Heart left ventricle (tissue), 16 donors: Measurements from ENCODE around the gene RNF40. TPM values are rescaled to one million over a fixed set of nuclear protein-coding genes. Genes with fewer than 3 reads are reported as not detected.

Experiments
- ATAC-seq, 4 donors: fragments of 200-7000 bp; cut with Tn5 transposase; one replicate each; pipeline ENCODE4 v1.9.1; 2020 to 2022; ENCODE audit warnings: moderate library complexity in 4 of 4, mild to moderate bottlenecking in 3 of 4, moderate number of reproducible peaks in 1 of 4
- DNase-seq, 5 donors: peaks; one replicate each; pipeline ENCODE4 v3.0.0-alpha.2; 2020
- H3K27ac ChIP-seq, 12 donors: fragments of 200-600 bp; sonication (generic) in 4 of 12; one replicate each; pipeline versions ENCODE4 v1.5.0 to v1.8.0; 2016 to 2022; ENCODE audit warnings: mild to moderate bottlenecking in 2 of 12
- H3K27me3 ChIP-seq, 9 donors: fragments of 200-600 bp; sonication (generic) in 2 of 9; one replicate each; pipeline versions ENCODE4 v1.5.1 to v1.8.0; 2016 to 2022; ENCODE audit warnings: mild to moderate bottlenecking in 3 of 9
- H3K36me3 ChIP-seq, 9 donors: fragments of 200-600 bp; sonication (generic) in 2 of 9; one replicate each; pipeline versions ENCODE4 v1.5.0 to v1.8.0; 2018 to 2022; ENCODE audit warnings: mild to moderate bottlenecking in 2 of 9
- H3K4me1 ChIP-seq, 12 donors: fragments of 200-600 bp; sonication (generic) in 4 of 12; one replicate each; pipeline versions ENCODE4 v1.5.0 to v1.8.0; 2016 to 2022; ENCODE audit warnings: mild to moderate bottlenecking in 3 of 12
- H3K4me3 ChIP-seq, 12 donors: fragments of 200-600 bp; sonication (generic) in 4 of 12; one replicate each; pipeline versions ENCODE4 v1.5.0 to v1.8.0; 2017 to 2022; ENCODE audit warnings: mild to moderate bottlenecking in 9 of 12, moderate library complexity in 4 of 12
- H3K9me3 ChIP-seq, 12 donors: fragments of 200-600 bp; sonication (generic) in 4 of 12; one replicate each; pipeline versions ENCODE4 v1.5.0 to v1.8.0; 2016 to 2022; ENCODE audit warnings: mild to moderate bottlenecking in 1 of 12
- POLR2A ChIP-seq, 2 donors: fragments of 450-650 bp; IDR thresholded peaks; one replicate each; pipeline ENCODE4 v1.6.1; 2017; ENCODE audit warnings: antibody characterized with exemption in 2 of 2, mild to moderate bottlenecking in 2 of 2, moderate library complexity in 2 of 2
- WGBS, 4 donors: extraction: QIAGEN DNeasy Blood & Tissue Kit in 2 of 4; methylation state at CpG; one replicate each; pipeline versions ENCODE4 v1.1.5 to v1.1.7; 2013 to 2018; 5-methylcytosine and 5-hydroxymethylcytosine counted together
- intact Hi-C, 10 donors: fragments of 100-400 bp; cut with DNase I; formaldehyde crosslinking; loops; one replicate each; pipeline versions ENCODE4 v1.11.1 to v1.14.2; 2022
- polyA plus RNA-seq, 2 donors: library from polyadenylated mRNA; stranded (reverse); fragments of 200-250 nt; gene quantifications; one replicate each; pipeline ENCODE4 v1.2.3, GENCODE V29; 2013
- total RNA-seq, 9 donors: library from RNA; depleted of rRNA in 2 of 9; stranded (reverse); fragments of >200 nt in 2 of 9; fragmentation: NEBNext Ultra II Directional in 3 of 9; extraction: Animal tissue kit (Norgen Biotek cat#: 25700) in 3 of 9; gene quantifications; one replicate each; pipeline versions ENCODE4 v1.1.0 to v1.2.4, GENCODE V29; 2016 to 2023
- TF ChIP-seq, protein P1 (sequence below), 12 donors: fragments of 200-600 bp; sonication (generic) in 4 of 12; IDR thresholded peaks; one replicate each; pipeline versions ENCODE4 v1.5.0 to v1.8.0; 2018 to 2022; ENCODE audit warnings: antibody characterized with exemption in 12 of 12, mild to moderate bottlenecking in 5 of 12
- donor health status: ischemic (EF 13 %, LVEDD 7.1; RV severe dilation, severe dysfunction).
- donor health status: healthy with polysubstance abuse.
- donor health status: DM: no; HTN: yes; CAD: no.
- donor health status: DM: no; HTN: no; CAD: no.
- donor health status: ischemic (EF 25% LVEDD 6.9; RV normal size, moderate dysfunction).
- donor health status: ischemic (EF 25% LVEDD 5.7; RV mildly dilated, moderate dysfunction).
- donor health status: healthy.
- donor health status: DM: yes; HTN: yes; CAD: no.
- donor health status: ischemic (EF 35%, LVEDD 5.7; RV mildly dilated, moderate dysfunction).
- donor health status: nonischemic (EF 11% LVEDD 7.7; RV severe dilation, severe dysfunction).
- donor health status: DM: yes; HTN: yes; CAD: no.
- donor health status: PGD.
- donor health status: ischemic (EF 29% LVEDD 5.4; RV normal size, mild dysfunction).
- donor health status: nonischemic (EF 23%, LVEDD 6.1; RV moderate dilation, normal function).

The RNF40 gene
- total and polyA plus RNA-seq, 11 donors: 29.3 to 66.9 (median 50.3) TPM

DNA sequence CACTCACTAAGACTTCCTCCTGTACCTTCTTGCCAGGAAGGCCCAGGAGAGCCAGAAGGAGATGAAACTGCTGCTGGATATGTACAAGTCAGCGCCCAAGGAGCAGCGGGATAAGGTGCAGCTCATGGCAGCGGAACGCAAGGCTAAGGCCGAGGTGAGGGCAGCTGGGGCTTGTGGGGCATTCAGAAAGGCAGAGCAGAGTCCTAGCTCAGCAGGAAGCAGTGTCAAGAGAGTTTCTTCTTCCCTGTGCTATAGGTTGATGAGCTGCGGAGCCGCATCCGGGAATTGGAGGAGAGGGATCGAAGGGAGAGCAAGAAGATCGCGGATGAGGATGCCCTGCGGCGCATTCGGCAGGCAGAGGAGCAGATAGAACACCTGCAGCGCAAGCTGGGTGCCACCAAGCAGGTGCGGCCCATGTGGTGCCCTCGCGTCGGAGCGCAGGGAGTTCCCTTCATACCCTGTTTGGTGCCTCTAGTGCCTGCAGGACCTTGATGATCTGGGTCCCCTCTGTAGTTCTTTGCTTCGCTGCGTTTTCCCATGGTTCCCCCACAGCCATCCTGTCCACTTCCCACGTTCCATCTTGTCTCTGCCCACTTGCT is 6.6 kb downstream of the RNF40 start:
- ATAC-seq (no peak), DNase-seq (peak in 2 of 5 donors; percentile 3 to 14)
- TF ChIP-seq, protein P1, sequence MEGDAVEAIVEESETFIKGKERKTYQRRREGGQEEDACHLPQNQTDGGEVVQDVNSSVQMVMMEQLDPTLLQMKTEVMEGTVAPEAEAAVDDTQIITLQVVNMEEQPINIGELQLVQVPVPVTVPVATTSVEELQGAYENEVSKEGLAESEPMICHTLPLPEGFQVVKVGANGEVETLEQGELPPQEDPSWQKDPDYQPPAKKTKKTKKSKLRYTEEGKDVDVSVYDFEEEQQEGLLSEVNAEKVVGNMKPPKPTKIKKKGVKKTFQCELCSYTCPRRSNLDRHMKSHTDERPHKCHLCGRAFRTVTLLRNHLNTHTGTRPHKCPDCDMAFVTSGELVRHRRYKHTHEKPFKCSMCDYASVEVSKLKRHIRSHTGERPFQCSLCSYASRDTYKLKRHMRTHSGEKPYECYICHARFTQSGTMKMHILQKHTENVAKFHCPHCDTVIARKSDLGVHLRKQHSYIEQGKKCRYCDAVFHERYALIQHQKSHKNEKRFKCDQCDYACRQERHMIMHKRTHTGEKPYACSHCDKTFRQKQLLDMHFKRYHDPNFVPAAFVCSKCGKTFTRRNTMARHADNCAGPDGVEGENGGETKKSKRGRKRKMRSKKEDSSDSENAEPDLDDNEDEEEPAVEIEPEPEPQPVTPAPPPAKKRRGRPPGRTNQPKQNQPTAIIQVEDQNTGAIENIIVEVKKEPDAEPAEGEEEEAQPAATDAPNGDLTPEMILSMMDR (IDR thresholded peaks at IDR 0.05): no peak
- no peak for TF ChIP-seq POLR2A (IDR thresholded peaks at IDR 0.05)
- peaks cover 6 to 100% (median 99%) of the 10 kb centered on the region in 9 donors for H3K36me3 ChIP-seq
- 95 to 97% (median 96%) methylated on average over 23 of the region's 23 CpGs for WGBS, 4 donors
- H3K27me3 ChIP-seq: no peaks in the 10 kb centered on the region
- H3K4me3 ChIP-seq: no peak overlapping the region
- intact Hi-C loops: no loop called here
- H3K27ac ChIP-seq: peak overlapping the region in 3 of 12 donors; percentile 72 to 85 (median 82)
- H3K4me1 ChIP-seq: peaks cover 0 to 35% (median 15%) of the 10 kb centered on the region in 12 donors
- no peaks in the 10 kb centered on the region for H3K9me3 ChIP-seq

DNA sequence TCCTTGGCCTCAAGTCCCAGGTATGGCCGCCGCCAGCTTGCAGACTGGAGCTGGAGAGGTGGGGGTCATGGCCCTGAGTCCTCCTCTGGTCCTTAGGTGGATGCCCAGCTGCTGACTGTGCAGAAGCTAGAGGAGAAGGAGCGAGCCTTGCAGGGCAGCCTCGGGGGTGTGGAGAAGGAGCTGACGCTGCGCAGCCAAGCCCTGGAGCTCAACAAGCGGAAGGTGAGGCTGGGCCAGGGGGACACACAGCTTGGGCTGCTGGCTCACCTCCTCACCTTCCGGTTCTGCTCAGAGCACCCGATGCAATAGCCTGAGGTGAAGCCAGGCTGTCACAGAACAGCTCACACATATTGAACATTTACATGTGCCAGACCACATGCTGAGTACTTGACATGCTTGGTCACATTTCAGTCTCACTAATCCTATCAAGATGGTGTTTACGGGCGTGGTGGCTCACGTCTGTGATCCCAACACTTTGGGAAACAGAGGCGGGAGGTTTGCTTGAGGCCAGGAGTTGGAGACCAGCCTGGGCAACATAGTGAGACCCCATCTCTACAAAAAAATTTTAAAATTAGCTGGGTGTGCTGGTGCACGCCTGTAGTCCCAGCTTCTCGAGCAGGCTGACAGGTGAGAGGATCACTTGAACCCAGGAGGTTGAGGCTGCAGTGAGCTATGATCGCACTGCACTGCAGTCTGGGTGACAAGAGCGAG is 7.4 kb downstream of the RNF40 start:
- Histone ChIP-seq H3K4me3 (no peak overlapping the region), H3K27me3 (no peaks in the 10 kb centered on the region), H3K36me3 (peaks cover 6 to 100% (median 97%) of the 10 kb centered on the region in 9 donors), H3K27ac (no peak overlapping the region), H3K9me3 (no peaks in the 10 kb centered on the region), H3K4me1 (peaks cover 0 to 36% (median 17%) of the 10 kb centered on the region in 12 donors)
- intact Hi-C loops: loop anchor here in 1 of 10 donors (5.0 kb wide), 1 partner anchor 38 kb away; no protein-coding TSS in a partner anchor
- DNase-seq (peak in 2 of 5 donors; percentile 11 to 15), ATAC-seq (no peak)
- no peak for TF ChIP-seq POLR2A (IDR thresholded peaks at IDR 0.05)
- TF ChIP-seq, protein P1 (IDR thresholded peaks at IDR 0.05): no peak
- WGBS, 4 donors: 91 to 95% (median 94%) methylated on average over 9 to 17 of the region's 17 CpGs

DNA sequence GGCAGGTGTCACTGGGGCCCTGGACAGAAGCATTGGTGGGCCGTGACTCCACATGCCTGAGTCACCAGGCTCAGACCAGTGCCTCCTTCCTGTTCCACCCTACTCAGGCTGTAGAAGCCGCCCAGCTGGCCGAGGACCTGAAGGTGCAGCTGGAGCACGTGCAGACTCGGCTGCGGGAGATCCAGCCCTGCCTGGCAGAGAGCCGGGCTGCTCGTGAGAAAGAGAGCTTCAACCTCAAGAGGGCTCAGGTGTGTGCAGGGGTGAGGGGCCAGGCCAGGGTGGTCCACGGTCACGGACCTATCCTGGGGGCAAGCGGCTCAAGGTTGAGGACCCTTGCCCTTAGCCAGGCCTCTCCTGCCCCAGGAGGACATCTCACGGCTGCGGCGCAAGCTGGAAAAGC is 9.6 kb downstream of the RNF40 start:
- H3K9me3 ChIP-seq: no peaks in the 10 kb centered on the region
- DNase-seq (no peak), ATAC-seq (no peak)
- H3K27me3 ChIP-seq: no peaks in the 10 kb centered on the region
- H3K36me3 ChIP-seq: peaks cover 6 to 80% (median 76%) of the 10 kb centered on the region in 9 donors
- 86 to 89% (median 88%) methylated on average over 13 to 14 of the region's 14 CpGs for WGBS, 4 donors
- TF ChIP-seq POLR2A (IDR thresholded peaks at IDR 0.05): no peak
- TF ChIP-seq, protein P1 (IDR thresholded peaks at IDR 0.05): no peak
- H3K4me1 ChIP-seq: peaks cover 0 to 38% (median 24%) of the 10 kb centered on the region in 12 donors
- intact Hi-C loops: loop anchor here in 1 of 10 donors (5.0 kb wide), 1 partner anchor 36 kb away; no protein-coding TSS in a partner anchor
- H3K4me3 ChIP-seq: no peak overlapping the region
- no peak overlapping the region for H3K27ac ChIP-seq

DNA sequence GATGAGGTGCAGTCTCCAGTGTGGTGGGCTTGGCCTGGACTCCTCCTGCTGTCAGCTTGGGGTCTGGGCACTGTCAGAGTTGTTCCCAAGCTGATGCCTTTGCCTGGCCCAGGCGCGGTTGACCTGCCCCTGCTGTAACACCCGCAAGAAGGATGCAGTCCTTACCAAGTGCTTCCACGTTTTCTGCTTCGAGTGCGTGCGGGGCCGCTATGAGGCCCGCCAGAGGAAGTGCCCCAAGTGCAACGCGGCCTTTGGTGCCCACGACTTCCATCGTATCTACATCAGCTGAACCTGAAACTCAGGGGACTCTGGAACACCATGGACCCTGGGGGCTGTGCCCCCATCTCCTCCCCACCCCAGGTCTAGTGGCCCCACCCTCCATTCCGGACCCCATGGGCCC is 11.7 kb downstream of the RNF40 start:
- intact Hi-C loops: loop anchor here in 1 of 10 donors (5.0 kb wide), 1 partner anchor 33 kb away; no protein-coding TSS in a partner anchor
- Histone ChIP-seq H3K4me1 (peaks cover 0 to 41% (median 23%) of the 10 kb centered on the region in 12 donors), H3K27me3 (no peaks in the 10 kb centered on the region), H3K36me3 (peaks cover 6 to 59% (median 55%) of the 10 kb centered on the region in 9 donors), H3K4me3 (no peak overlapping the region), H3K9me3 (no peaks in the 10 kb centered on the region), H3K27ac (peak overlapping the region in 2 of 12 donors; percentile 91 to 97)
- 82 to 89% (median 87%) methylated on average over 13 to 14 of the region's 14 CpGs for WGBS, 4 donors
- TF ChIP-seq, protein P1 (IDR thresholded peaks at IDR 0.05): no peak
- no peak for TF ChIP-seq POLR2A (IDR thresholded peaks at IDR 0.05)
- DNase-seq (peak in 1 of 5 donors; percentile 58), ATAC-seq (no peak)
